Lung (tissue), 12 donors: ENCODE results near the gene MOSMO. TPM values are rescaled to one million over a fixed set of nuclear protein-coding genes. Genes with fewer than 3 reads are reported as not detected.

Source experiments
- ATAC-seq: fragments of 200-7000 bp; cut with Tn5 transposase; one replicate; pipeline ENCODE4 v1.9.1; 2020; ENCODE audit warnings: moderate number of reproducible peaks; ENCODE audit not compliant: insufficient read depth, low FRiP score
- DNase-seq, 3 donors: peaks; one replicate each; pipeline ENCODE4 v3.0.0-alpha.2; 2013 to 2017
- H3K27ac ChIP-seq, 2 donors: one replicate each; pipeline ENCODE4 v1.5.1; 2013; ENCODE audit warnings: mild to moderate bottlenecking in 2 of 2, moderate library complexity in 2 of 2, control low read depth in 1 of 2, inconsistent platforms in 1 of 2, low read depth in 1 of 2, low read length in 1 of 2
- H3K27me3 ChIP-seq, 3 donors: one replicate each; pipeline ENCODE4 v1.5.1; 2013; ENCODE audit warnings: low read length in 2 of 3; ENCODE audit not compliant: control insufficient read depth in 3 of 3, insufficient read depth in 3 of 3
- H3K36me3 ChIP-seq, 4 donors: one replicate each; pipeline ENCODE4 v1.5.1; 2013; ENCODE audit warnings: low read length in 4 of 4, mild to moderate bottlenecking in 1 of 4, moderate library complexity in 1 of 4; ENCODE audit not compliant: control insufficient read depth in 4 of 4, insufficient read depth in 4 of 4
- H3K4me1 ChIP-seq, 5 donors: one replicate each; pipeline ENCODE4 v1.5.1; 2013; ENCODE audit warnings: low read length in 5 of 5, mild to moderate bottlenecking in 2 of 5, moderate library complexity in 1 of 5; ENCODE audit not compliant: control insufficient read depth in 5 of 5, insufficient read depth in 5 of 5
- H3K4me3 ChIP-seq: one replicate; pipeline ENCODE4 v1.5.1; 2013; ENCODE audit warnings: mild to moderate bottlenecking, control low read depth, moderate library complexity
- H3K9ac ChIP-seq, 2 donors: one replicate each; pipeline ENCODE4 v1.5.1; 2013; ENCODE audit warnings: low read length in 2 of 2, control low read depth in 1 of 2; ENCODE audit not compliant: insufficient read depth in 1 of 2
- H3K9me3 ChIP-seq, 4 donors: one replicate each; pipeline ENCODE4 v1.5.1; 2013; ENCODE audit warnings: low read length in 3 of 4, mild to moderate bottlenecking in 1 of 4, moderate library complexity in 1 of 4; ENCODE audit not compliant: control insufficient read depth in 4 of 4, insufficient read depth in 3 of 4
- CTCF ChIP-seq: IDR thresholded peaks from 2 replicates; pipeline ENCODE4 v1.5.1; 2012; ENCODE audit warnings: mild to moderate bottlenecking; ENCODE audit errors: control extremely low read depth, extremely low read depth
- WGBS, 2 donors: extraction: QIAGEN DNeasy Blood & Tissue Kit; methylation state at CpG; one replicate each; pipeline ENCODE4 v1.1.7; 2013; 5-methylcytosine and 5-hydroxymethylcytosine counted together
- polyA plus RNA-seq, 2 donors: library from polyadenylated mRNA; stranded (reverse); fragments of 200-250 nt; gene quantifications; one replicate each; pipeline ENCODE4 v1.2.1, GENCODE V29; 2013
- total RNA-seq, 2 donors: library from RNA; depleted of rRNA in 1 of 2; stranded (reverse); fragments of >200 nt in 1 of 2; gene quantifications; one replicate each; pipeline ENCODE4 v1.2.1, GENCODE V29; 2014 to 2021
- donor health status: control.
- donor health status: control.
- donor health status: Bipolar disorder and iron deficiency.
- donor health status: healthy.
- donor health status: DM: yes; HTN: yes; CAD: no.

The MOSMO gene
- total and polyA plus RNA-seq, 4 donors: 10.3 to 30.6 (median 11.3) TPM

- Histone ChIP-seq H3K36me3 (peaks cover 0 to 2% (median 0%) of the 10 kb centered on the region in 4 donors), H3K9me3 (peaks cover 0 to 4% (median 0%) of the 10 kb centered on the region in 4 donors), H3K4me3 (no peak overlapping the region), H3K4me1 (no peaks in the 10 kb centered on the region), H3K27ac (no peak overlapping the region), H3K9ac (no peak overlapping the region), H3K27me3 (no peaks in the 10 kb centered on the region)
- 91 to 92% methylated on average over 10 of the region's 10 CpGs for WGBS, 2 donors
- no peak for ATAC-seq
- DNase-seq: no peak
- no peak for TF ChIP-seq CTCF
Measured at GRCh38 chr16:22132801-22133200, 124.9 kb downstream of the MOSMO start.

Other genes with a start within 250 kb of the MOSMO start
- 100 to 1,000 TPM; 101 to 168 TPM for gene NPIPB4, start 150.4 kb upstream of the MOSMO start, total RNA-seq
- gene NPIPB4, start 150.4 kb upstream of the MOSMO start, polyA plus RNA-seq: 10 to 100 TPM; 19.4 to 19.9 TPM
- gene UQCRC2, start 54.8 kb upstream of the MOSMO start, total RNA-seq: 100 to 1,000 TPM; 166 to 196 TPM
- 100 to 1,000 TPM in 1 of 2 donors, 10 to 100 TPM in 1; 69.3 to 127 TPM for gene UQCRC2, start 54.8 kb upstream of the MOSMO start, polyA plus RNA-seq
- not detected for gene PDZD9, start 7.0 kb upstream of the MOSMO start, total RNA-seq
- gene PDZD9, start 7.0 kb upstream of the MOSMO start, polyA plus RNA-seq: not detected
- gene VWA3A, start 84.4 kb downstream of the MOSMO start, total RNA-seq: 10 to 100 TPM; 12.9 to 15.1 TPM
- gene VWA3A, start 84.4 kb downstream of the MOSMO start, polyA plus RNA-seq: 1 to 10 TPM; 2.4 to 4.6 TPM
- gene SDR42E2, start 154.4 kb downstream of the MOSMO start, total RNA-seq: under 1 TPM in 1 of 2 donors, not detected in 1; 0.64 TPM
- under 1 TPM; 0.10 to 0.11 TPM for gene SDR42E2, start 154.4 kb downstream of the MOSMO start, polyA plus RNA-seq
- 10 to 100 TPM; 27.5 to 40.8 TPM for gene EEF2K, start 198.2 kb downstream of the MOSMO start, total RNA-seq
- 1 to 10 TPM; 5.6 to 7.2 TPM for gene EEF2K, start 198.2 kb downstream of the MOSMO start, polyA plus RNA-seq